ENCODE results near the gene TTLL11.
A peak's percentile ranks its signal among the peaks of the same experiment; 100 is the strongest.

TTLL11 gene

DNA sequence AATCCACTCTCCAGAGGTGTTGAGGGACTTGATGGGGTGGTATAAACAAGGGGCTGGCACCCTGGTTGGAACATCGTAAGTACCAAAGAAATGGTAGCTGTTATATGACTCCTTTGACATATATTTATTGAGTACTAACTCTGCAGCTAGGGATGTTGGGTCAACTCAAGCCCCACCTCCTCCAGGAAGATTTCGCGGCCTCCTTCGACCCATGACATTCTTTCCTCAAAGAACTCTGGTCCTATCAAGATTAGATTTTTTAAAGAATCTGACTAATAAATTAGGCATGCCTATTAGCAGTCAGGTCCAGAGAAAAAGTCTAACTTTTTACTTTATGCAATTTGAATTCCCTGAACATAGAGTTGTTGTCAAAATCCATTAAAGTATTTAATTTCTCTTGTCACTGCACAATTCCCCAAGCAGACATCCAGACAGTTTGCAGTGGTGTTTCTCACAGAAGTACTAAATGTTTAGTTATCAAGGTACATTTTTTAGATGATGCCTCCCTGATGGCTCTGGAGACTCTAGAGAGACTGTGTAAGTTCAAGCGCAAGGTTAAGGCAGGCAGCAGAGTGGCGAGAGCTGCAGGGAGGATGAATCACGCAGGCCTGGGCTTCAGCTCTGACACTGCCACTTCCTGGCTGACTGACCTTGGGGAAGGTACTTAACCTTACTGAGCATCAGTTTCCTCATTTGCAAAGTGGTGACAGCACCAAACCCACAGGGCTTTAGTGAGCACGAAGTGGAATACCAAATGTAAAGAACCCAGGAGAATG is 209.6 kb downstream of the TTLL11 start:
- DNase-seq, result no peak
- in situ Hi-C loops (cut with MboI; ENCODE audit: low pct_unique_long_range_greater_than_20kb, low sequenced_read_pairs), result no loop called here

- DNase-seq, result no peak
- in situ Hi-C loops (cut with MboI; ENCODE audit: low pct_unique_long_range_greater_than_20kb, low sequenced_read_pairs), result no loop called here
Measured at GRCh38 chr9:121881920-121882500, 211.1 kb downstream of the TTLL11 start.

DNA sequence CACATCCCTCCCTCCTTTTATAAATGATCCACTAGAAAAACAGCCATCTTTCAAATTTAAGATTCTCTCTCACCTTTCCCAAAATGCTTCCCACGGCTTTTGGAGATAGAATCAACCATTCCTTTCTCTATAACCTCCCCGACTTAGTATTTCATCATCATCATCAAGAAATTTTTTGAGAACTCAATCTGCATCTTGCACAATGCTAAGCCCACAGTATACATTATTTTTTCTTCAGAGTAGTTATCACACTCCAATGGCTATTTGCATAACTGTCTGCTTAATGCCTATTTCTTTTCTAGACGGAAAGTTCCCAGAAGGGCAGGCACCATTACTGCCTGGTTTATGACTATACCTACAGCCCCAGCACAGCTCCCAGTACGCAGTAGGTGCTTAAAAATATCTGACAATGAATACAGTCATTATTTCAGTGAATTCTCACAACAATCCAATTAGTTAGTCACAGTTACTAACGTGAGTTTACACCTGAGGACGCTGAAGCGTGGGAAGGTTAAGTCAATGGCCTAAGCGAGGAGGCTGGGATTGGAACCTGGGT is 212.7 kb downstream of the TTLL11 start:
- DNase-seq, result no peak

GRCh38 chr9:121878271-121878822 is 214.8 kb downstream of the TTLL11 start:
- no peak for DNase-seq
- in situ Hi-C loops (cut with MboI; ENCODE audit: low pct_unique_long_range_greater_than_20kb, low sequenced_read_pairs), result no loop called here

More for the DNA sequence above, 212.7 kb downstream of the TTLL11 start:
- in situ Hi-C loops (cut with MboI; ENCODE audit: low pct_unique_long_range_greater_than_20kb, low sequenced_read_pairs), result no loop called here

GRCh38 chr9:121876658-121877271 is 216.3 kb downstream of the TTLL11 start:
- DNase-seq, result no peak
- in situ Hi-C loops (cut with MboI; ENCODE audit: low pct_unique_long_range_greater_than_20kb, low sequenced_read_pairs), result no loop called here

- DNase-seq, result no peak
- in situ Hi-C loops (cut with MboI; ENCODE audit: low pct_unique_long_range_greater_than_20kb, low sequenced_read_pairs), result no loop called here
Measured at GRCh38 chr9:121876255-121876654, 216.9 kb downstream of the TTLL11 start.

- DNase-seq, result no peak
- in situ Hi-C loops (cut with MboI; ENCODE audit: low pct_unique_long_range_greater_than_20kb, low sequenced_read_pairs), result no loop called here
Measured at GRCh38 chr9:121874524-121874923, 218.6 kb downstream of the TTLL11 start.

GRCh38 chr9:121871431-121872025 is 221.6 kb downstream of the TTLL11 start:
- no peak for DNase-seq
- in situ Hi-C loops (cut with MboI; ENCODE audit: low pct_unique_long_range_greater_than_20kb, low sequenced_read_pairs), result no loop called here

DNA sequence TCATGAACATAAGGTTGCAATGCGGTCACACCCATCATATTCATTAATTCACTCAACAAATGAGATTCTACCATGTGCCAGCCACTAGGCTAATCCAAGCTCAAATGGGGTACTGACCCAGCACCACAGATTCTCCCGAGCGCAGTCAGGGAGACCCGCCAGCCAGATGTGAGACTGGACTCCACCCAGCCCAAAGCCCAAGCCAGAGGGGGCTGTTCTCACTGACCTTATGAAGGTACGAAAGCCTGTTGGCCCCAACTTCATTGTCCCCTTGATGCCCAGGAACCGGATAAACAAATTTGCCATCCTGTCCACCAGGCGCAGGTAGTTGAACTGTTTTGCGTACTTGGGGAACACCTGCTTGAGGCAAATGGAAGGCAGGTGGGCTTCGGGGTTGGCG is 222.8 kb downstream of the TTLL11 start:
- in situ Hi-C loops (cut with MboI; ENCODE audit: low pct_unique_long_range_greater_than_20kb, low sequenced_read_pairs), result no loop called here
- no peak for DNase-seq

GRCh38 chr9:121868626-121869025 is 224.5 kb downstream of the TTLL11 start:
- in situ Hi-C loops (cut with MboI; ENCODE audit: low pct_unique_long_range_greater_than_20kb, low sequenced_read_pairs), result no loop called here
- DNase-seq, result no peak

DNA sequence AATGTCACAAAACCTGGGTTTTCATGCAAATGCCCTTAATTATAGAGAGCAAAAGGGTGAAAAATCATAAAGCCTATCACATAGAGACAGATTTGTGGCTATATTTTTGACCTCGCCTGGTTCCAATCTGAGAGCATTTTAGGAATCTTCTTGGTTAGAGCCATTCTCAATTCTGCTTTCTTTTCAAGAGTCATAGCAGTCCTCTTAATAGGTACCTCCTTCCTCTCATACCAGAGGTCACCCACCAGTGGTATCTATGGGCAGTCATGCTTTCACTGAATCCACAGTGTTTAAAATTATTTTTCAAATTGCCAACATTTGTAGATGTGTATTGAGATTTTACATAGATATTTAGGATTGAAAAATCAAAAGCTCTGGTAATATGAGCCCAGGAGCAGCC is 226.2 kb downstream of the TTLL11 start:
- DNase-seq, result no peak
- in situ Hi-C loops (cut with MboI; ENCODE audit: low pct_unique_long_range_greater_than_20kb, low sequenced_read_pairs), result no loop called here

DNA sequence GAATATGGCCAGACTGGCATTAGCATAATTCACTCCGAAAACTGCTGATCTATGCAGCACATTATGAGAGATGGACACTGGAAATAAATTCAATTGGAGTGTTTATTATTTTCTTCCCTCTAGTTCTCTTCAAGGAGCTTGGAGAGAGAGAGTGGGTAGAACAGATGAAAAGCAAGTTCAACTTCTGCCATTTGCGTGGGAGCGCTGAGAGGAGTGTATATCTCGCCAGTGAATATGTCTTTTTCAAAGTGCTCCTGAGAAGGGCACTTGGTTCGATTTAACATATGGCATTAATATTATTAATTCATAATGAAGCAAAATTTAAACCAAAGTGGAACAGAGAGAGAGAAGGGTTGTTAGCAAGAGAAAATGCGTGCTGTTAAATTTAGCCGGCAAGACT is 227.2 kb downstream of the TTLL11 start:
- in situ Hi-C loops (cut with MboI; ENCODE audit: low pct_unique_long_range_greater_than_20kb, low sequenced_read_pairs), result no loop called here
- DNase-seq, result no peak

DNA sequence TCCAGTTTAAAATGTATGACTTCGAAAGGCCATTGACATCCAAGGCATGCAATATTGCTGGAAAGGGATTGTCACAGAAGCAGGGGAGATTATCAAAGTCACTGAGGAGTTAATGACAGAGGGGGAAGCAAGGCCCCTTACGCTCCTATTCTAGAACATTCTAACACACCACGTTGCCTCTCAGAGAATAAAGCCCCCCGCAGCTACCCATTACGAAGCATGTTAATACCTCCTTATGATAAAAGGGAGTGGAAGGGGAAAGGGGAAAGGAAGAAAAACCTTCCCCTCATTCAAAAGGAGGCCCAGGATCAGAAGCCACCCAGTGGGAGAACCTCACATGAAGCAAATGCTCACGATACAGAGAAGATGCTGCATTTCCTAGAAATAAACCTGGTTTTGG is 228.0 kb downstream of the TTLL11 start:
- DNase-seq, result no peak
- in situ Hi-C loops (cut with MboI; ENCODE audit: low pct_unique_long_range_greater_than_20kb, low sequenced_read_pairs), result no loop called here

GRCh38 chr9:121863955-121864354 is 229.2 kb downstream of the TTLL11 start:
- no peak for DNase-seq
- in situ Hi-C loops (cut with MboI; ENCODE audit: low pct_unique_long_range_greater_than_20kb, low sequenced_read_pairs), result no loop called here

DNA sequence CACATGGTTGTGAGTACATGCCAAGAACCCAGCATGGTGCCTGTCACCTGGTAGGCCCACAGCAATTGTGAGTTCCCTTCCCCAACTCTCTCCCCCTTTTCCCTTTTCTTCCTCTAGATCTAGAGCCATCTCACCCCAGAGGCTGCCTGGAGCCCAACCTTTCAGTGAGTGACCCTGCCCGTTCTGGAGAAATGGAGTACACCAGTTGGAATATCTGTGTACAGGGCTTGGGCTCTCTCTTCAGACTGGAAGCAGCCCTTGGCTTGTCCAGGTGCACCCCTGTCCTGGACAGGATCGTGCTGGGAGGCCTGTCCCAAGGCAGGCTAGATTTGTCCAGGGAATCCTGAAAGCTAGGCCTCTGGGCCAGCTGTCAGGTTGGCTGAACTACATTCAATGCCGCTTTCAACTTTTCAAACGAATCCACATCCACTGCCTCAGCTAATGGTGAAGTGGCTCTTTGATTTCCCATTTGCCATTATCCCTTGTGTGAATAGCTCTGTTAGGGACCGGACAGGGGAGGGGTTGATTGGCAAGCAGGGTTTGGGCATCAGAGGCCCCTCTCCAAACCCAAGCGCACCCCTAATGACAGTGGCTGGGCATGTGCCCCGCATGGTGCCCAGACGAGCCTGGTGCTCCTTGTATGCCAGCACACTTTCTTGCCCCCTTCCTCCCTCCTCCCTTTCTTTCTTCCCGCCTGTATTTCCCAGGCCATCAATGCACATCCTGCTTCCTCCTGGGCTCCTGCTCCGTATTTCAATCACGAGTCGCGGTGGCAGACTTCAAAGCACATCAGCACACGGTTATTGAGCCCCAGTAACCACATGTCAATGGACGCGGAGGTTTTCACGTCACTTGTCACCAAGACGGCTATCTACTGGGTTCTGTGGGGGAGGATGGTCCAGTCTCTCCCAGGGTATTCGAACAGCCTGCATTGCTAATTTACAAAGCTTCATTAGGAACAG is 230.5 kb downstream of the TTLL11 start:
- in situ Hi-C loops (cut with MboI; ENCODE audit: low pct_unique_long_range_greater_than_20kb, low sequenced_read_pairs), result no loop called here
- no peak for DNase-seq

- in situ Hi-C loops (cut with MboI; ENCODE audit: low pct_unique_long_range_greater_than_20kb, low sequenced_read_pairs), result no loop called here
- DNase-seq, result peak; percentile 38
Measured at GRCh38 chr9:121861501-121862180, 231.5 kb downstream of the TTLL11 start.

GRCh38 chr9:121860744-121861143 is 232.4 kb downstream of the TTLL11 start:
- in situ Hi-C loops (cut with MboI; ENCODE audit: low pct_unique_long_range_greater_than_20kb, low sequenced_read_pairs), result no loop called here

DNA sequence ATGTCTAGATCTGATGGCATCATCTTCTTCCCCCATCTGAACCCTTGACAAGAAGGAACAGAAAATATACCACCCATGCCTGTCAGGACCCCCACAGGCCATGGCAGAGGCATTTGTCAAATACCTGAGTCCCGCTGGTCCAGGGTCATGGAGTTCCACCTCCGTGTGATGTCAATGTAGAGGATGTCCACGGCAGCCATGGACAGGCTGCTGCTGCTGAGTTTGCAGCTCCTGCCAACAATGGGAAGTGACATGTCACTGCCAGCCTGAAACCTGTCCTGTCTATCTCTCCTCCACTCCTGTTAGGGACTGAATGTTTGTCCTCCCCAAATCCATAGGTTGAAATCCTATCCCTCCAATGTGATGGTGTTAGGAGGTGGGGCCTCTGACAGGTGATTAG is 232.9 kb downstream of the TTLL11 start:
- DNase-seq, result no peak
- in situ Hi-C loops (cut with MboI; ENCODE audit: low pct_unique_long_range_greater_than_20kb, low sequenced_read_pairs), result no loop called here

More at GRCh38 chr9:121860744-121861143, 232.4 kb downstream of the TTLL11 start:
- no peak for DNase-seq
